Cerebellar cortex (tissue), 1 donor: ENCODE data around the gene GAB2.

Source experiments
- DNase-seq: peaks from one replicate; pipeline ENCODE4 v3.0.0-alpha.2; 2015; ENCODE audit warnings: low spot score

Gene GAB2

GRCh38 chr11:78344094-78344493 lies 73.5 kb downstream of the GAB2 start:
- DNase-seq = no peak

GRCh38 chr11:78343303-78343702 lies 74.3 kb downstream of the GAB2 start:
- no peak for DNase-seq

DNA sequence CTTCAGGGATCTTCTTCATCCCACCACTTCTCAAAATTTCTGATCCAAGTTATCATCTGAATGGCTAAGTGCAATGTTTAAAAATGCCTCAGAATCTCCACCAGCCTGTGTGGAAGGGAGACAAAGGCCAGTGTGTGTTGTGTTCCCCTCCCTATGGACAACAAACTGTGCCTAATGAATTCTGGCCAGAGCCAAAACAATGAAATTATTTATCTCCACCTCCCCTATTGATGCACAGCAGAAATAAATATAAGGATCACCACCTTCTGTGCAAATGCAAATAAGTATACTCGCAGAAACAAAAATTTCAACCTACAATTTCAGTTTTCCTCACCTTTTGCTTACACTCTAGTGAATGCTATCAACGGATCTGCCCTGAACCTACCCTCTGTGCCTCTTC lies 75.8 kb downstream of the GAB2 start:
- DNase-seq = no peak

DNA sequence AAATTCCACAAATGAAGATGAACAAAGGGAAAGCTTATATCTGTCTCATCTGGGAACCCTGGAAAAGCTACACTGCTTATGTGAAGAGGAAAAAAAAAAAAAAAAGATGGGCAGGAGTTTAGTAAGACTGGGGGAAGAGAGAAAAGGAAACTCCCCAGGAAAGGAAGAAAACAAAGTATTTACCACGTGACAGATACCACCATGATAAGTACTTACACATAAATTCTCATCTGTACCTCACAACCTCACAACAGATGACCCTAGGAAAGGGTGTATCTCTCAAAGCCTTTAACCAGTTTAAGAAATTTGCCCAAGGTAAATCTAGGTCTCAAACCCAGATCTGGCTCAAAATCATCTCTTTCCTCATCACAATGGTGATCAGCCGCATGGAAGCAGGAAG lies 77.1 kb downstream of the GAB2 start:
- DNase-seq = no peak

GRCh38 chr11:78339945-78340344 lies 77.7 kb downstream of the GAB2 start:
- no peak for DNase-seq

DNA sequence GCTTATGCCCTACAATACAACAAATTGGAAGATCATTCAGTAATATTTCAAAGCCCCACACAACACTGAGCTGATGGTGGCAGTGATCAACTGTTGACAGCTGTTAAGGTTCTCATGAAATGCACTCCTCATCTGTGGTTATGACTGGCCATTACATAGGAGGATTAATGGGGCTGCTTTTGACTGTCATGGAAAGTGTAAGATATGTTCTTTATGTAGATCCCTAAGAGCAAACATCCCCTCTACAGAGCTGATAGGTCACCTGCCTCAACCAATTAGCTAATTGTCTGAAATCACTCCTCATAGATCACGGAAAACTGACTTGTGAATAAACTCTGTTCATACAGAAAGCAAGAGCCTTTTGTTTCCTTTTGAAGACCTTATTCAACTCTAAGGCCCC lies 78.1 kb downstream of the GAB2 start:
- DNase-seq = no peak

DNA sequence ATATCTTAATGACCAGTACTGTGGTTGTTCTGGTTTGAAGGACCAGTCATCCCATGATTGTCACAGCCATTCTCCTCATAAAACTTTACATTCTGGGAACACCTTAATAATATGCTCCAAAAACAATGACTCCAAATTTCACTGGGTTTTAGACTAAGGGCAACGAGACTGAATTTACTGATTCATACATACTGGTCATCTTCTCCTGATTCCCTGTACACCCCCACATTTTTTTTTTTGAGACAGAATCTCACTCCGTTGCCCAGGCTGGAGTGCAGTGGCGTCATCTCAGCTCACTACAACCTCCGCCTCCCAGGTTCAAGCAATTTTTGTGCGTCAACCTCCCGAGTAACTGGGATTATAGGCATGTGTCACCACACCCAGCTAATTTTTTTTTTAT lies 78.9 kb downstream of the GAB2 start:
- DNase-seq = no peak

GRCh38 chr11:78338138-78338537 lies 79.5 kb downstream of the GAB2 start:
- no peak for DNase-seq

DNA sequence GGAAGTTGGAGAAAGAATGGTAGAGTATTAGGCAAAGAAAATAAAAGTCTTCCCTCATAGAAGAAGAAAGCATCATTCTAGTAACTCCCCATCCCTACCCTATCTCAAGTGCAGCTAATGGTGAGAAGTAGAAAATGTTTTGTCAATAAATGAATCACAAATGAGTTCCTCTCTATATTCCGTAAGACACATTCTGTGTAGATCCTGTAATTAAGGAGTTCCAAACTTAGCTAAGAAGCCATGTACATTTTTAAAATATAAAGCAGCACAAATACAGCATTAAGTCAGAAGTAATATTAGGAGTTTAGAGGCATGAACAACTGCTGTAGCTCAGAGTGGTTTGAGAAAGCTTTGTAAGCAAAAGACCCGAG lies 80.1 kb downstream of the GAB2 start:
- no peak for DNase-seq

DNA sequence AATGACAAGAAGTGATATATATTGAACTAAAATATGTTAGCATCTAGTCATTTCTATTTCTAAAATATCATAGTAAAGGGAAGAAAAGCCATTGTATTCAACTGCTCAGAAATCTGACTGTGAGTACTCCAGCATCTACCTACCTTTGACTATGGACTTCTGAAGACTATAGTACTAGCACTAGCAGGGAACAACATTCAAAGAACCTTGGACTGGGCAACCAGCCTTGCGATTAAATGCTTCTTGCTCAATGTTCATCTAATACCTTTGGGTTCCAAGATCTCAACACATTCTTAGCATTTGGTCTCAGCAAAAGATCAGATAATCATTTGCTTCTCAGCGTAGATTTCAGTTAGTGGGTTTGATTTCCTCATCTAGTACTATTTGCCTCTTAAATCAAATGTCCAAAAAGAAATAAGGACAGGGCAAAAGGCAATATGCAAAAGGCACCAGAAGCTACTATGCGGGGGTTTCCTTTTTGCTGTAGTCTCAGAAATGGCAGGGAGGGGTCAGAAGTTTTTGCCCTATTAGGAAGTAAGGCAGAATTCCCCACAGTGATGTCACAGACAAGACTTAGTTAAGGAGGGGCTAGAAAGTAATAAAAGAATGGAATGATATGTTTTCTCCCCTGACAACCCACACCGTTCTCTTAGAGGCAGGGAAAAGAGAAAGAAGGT lies 80.6 kb downstream of the GAB2 start:
- DNase-seq = no peak

DNA sequence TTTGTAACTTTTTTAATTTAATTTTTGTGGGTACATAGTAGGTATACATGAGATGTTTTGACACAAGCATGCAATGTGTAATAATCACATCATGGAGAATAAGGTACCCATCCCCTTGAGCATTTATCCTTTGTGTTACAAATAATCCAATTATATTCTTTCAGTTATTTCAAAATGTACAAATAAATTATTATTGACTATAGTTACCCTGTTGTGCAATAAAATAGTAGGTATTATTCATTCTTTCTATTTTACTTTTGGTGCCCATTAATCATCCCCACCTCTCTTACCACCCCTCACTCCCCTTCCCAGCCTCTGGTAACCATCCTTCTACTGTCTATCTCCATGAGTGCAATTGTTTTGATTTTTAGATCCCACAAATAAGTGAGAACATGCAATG lies 83.5 kb downstream of the GAB2 start:
- DNase-seq = no peak

DNA sequence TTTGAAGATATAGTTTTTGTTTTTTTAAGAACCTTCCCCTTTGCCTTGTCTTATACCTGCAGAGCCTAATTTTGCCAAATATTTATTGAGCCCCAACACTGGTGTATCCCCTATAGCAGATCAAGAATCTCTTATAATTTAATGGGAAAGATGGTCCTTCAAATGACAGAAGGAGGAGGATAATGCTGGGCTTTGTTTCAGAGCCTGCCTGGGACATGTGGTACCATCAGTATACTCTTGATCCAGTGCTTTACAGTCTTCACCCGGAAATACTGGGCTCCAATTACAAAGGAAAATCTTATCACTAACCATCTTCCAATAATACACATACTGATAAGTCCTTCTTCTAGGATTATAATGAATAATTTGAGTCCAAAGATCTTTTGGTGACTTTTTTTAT lies 84.7 kb downstream of the GAB2 start:
- no peak for DNase-seq

DNA sequence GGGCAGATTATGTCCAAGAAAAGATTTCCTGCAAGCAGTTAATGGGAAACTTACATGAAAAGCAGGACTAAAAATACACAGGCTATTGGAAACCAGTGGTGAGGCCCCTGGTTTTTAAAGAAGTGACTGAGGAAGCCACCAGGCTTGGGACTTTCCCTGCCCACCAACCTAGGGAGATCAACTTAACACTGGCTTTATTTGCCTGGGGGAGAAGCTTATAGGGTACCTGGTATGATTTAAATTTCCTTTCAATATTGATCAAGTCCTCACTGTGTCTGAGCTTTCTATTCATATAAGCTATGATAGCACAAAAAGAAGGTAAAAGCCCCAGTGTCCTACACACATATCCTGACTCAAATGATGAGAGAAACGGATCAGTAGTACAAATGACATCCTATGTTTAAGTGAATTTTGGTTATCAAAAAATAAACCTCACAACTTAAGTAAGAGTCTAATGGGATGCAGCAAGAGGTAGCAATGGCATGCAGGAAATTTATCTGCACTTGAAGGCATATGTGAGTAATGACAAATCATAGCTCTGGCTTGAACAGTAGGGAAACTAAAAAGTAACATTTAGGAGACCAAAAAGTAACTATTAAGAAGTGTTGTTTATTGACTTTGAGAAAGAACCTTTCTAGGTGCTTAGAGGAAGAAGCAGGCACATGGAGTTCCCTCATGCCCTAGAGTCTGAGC lies 85.3 kb downstream of the GAB2 start:
- DNase-seq = no peak

DNA sequence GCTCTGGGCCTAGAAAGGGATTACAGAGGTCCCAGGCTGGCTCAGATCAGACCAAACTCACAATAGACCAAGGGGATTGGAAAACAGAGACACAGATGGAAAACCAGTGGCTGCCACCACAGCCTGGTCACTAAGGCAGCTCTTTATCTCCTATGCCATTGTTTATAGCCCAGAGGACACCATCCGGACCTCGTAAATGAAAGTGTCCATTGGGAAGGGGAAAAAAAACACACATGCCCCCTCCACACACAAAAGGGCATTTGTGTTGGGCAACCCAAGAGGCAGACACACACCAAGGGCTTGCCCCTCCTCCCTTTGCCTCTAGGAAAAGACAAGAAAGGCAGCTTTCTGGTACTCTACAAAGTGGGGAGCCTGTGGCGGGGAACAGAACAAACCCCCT lies 85.9 kb downstream of the GAB2 start:
- DNase-seq = no peak

DNA sequence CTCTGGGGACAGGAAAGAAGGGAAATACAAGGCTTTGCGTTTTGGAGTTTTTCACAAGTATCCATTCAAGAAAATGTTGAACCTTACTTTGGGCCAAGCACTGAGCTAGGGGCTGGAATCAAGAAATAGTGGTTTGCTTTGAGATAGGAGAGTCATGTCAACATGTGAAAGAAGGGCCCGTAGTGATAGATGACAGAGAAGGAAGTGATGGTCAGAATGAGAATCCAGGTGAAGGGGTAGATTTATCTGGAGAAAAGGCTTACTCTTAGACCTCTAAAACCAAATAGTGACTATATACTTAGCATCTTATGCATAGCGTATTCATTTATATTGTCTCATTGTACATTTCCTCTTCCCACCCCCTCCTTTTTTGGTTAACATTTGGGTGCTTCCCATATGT lies 87.3 kb downstream of the GAB2 start:
- DNase-seq = no peak

GRCh38 chr11:78327945-78328344 lies 89.7 kb downstream of the GAB2 start:
- DNase-seq = no peak

GRCh38 chr11:78325274-78325781 lies 92.3 kb downstream of the GAB2 start:
- no peak for DNase-seq

- no peak for DNase-seq
Observed at GRCh38 chr11:78323363-78323762, 94.3 kb downstream of the GAB2 start.

GRCh38 chr11:78319453-78319955 lies 98.1 kb downstream of the GAB2 start:
- no peak for DNase-seq

GRCh38 chr11:78318321-78319114 lies 99.1 kb downstream of the GAB2 start:
- DNase-seq = no peak

DNA sequence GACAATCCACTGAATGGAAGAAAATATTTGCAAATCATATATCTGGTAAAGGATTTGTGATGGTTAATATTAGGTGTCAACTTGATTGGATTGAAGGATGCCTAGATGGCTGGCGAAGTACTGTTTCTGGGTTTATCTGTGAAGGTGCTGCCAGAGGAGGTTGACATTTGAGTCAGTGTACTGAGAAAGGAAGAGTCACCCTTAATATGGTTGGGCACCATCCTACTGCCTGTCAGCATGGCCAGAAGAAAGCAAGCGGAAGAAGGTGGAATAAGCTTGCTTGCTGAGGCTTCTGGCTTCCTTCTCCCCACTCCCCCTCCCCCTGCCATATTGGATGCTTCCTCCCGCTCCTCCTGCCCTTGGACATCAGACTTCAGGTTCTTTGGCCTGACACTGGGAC lies 101.9 kb downstream of the GAB2 start:
- DNase-seq = no peak

GRCh38 chr11:78314762-78315161 lies 102.9 kb downstream of the GAB2 start:
- DNase-seq = no peak

DNA sequence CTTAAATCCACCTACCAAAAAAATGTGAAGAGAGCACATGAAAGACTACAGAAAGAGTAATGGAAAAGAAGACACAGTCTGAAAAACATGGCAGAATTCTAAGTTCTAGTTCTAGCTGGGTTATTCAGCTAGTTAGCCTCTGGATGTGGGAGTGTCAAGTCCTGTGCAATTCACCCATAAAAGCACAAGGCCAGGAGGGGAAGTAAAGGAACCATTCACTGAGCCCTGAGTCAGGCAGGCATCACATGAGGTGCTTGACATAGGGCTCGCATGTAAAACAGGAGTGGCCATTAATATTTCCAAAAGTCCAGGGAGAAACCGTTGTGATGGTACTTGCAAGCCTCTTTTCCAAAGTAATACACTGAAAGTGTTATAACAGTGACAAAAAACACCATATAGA lies 103.7 kb downstream of the GAB2 start:
- DNase-seq = no peak
